Activated CD8-positive, alpha-beta memory T cell treated with anti-CD3 and anti-CD28 coated beads, Interleukin-2, amount 50 U/mL, for 4 hours (primary cell): ENCODE data around the gene THBS4.

Source experiments
- DNase-seq: peaks from one replicate; pipeline ENCODE4 v3.0.0-alpha.2; 2020

Gene THBS4

DNA sequence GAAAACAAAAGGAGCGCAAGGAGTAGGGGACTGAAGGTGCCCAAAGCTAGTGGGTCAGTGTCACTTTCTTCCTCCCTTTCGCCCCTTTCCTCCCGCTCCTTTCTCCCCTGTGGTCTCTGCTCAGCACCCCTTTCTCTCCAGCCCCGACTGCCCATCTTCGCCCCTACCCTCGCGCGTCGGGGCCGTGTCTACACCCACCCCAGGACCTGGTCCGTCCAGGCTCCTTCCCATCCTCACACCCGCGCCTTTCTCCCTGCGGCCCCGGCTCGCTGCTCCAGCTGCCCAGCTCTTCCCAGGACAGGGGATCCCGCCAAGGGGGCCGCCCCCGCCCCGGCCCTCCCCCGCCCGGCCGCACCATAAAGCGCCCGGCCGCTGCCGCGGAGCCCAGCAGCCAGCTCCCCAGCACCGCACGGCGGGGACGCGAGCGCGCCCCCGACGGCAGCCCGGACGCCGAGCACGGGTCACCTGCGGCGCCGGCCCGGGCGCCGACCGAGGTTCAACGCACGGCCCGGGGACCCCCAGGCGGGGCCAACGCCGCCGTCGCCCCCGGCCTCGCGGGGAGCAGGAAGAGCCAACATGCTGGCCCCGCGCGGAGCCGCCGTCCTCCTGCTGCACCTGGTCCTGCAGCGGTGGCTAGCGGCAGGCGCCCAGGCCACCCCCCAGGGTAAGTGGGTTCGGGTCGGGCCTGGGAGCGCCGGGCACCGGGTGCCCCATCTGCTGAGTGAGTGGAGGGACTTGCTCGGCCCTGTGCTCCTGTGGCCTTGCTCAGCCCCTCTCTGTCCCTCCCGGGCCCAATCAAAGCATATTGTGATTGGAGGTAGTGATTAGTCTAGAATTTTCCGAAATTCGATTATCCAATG is at the start of gene THBS4:
TSS of gene THBS4 (plus strand) at position 387 of the 860 bp plus-strand sequence. CDS start at position 577, 190 bp downstream.
- DNase-seq = no peak

DNA sequence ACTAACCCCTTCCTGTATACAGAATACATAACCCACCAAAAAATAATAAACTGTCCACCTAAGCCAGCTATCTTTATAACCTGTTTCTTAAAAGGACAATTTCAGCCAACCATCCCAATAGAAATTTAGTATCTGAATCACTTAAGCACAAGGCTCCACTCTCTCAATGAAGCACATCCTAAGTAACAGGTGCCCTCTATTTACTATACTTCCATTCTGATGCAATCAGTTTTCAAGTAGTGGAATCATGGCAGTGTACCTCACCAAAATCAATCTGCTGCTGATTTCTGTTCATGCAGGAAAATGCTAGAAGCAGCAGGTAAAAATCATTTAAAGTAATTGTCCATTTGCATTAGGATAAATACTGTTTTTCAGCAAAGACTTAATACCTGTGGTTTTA is 48.9 kb upstream of the THBS4 start:
- no peak for DNase-seq

DNA sequence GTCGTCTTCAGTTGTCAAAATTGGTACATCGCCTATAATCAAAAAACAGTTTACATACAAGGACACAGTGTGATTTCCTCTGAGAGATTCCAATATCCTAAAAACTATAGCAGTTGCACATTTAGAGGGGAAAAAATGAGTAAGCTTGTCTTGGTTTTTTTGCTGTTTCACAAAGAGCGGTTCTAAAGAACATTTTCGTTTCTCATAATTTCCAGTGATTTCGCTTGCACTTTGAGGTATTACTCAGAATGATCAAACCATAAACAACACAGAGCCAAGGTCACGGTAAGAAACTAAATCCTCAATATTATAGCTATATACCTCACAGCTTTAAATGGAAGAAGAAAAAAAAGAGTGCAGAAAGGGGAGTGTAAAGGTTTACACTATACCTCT is 44.9 kb upstream of the THBS4 start:
- DNase-seq = no peak

DNA sequence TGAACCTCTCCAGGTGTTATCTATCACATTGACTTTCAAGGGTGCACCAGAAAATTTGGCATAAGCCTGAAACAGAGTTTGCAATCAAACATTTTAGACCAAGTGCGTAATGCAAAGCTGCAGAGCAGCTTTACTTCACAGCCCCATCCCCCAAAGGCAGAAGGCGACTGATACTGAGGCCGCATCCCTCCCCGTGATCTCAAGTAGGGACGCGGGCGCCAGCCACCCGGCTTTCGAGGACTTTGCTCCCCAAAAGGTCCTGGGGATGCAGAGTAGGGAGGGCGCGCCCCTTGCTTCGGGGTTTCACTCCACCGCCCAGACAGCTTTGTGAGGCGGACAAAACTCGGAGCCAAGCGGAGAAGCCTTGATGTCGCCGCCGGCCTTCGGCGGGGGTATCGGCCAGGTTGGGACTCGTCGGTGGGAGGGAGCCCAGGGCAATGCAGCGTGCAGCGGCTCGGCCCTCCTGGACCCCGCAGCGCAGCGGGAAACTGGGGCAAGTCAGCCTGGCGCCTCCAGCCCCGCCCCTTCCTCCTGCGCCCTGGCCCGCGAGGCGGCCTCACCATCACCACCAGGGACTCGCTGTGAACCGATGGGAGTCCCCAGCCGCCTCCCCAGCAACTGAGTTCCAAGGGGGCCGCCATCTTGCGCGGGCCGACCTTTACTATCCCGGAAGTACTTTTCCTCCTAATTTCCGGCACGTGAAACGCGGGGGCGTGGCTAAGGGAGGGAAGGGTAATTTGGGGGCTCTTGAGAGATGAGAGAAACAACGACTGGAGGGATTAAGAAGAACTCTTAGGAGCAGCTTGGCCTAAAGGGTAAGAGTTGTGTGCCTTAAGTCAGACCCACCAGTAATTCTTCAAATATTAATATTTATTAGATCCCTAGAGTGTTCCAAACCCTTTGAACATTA is 44.3 kb upstream of the THBS4 start, which contains the start of gene MTX3:
TSS of gene MTX3 (minus strand) at position 665 of the 910 bp plus-strand sequence. CDS start at position 641, 24 bp downstream.
- DNase-seq = peak; percentile 89

- no peak for DNase-seq
Observed at GRCh38 chr5:79992891-79993657, 42.1 kb upstream of the THBS4 start.

DNA sequence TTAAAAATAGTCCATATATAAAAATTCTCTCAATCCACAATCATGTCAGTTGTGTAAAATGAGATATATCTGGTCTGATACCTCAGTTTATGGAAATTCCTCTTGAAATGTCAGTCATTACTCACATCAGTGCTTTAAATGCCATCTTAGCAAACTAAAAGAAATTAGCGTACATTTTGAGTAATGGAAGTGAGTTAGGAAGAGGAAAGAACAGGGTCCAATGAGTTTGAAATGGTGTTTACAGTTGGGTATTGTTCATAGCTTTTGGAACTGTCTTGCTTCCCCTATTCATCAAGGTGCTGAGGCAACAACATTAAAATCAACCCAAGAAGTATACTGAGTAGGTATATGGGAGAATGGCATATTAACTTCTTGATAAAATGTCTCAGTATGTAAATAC is 35.4 kb upstream of the THBS4 start:
- DNase-seq = no peak

DNA sequence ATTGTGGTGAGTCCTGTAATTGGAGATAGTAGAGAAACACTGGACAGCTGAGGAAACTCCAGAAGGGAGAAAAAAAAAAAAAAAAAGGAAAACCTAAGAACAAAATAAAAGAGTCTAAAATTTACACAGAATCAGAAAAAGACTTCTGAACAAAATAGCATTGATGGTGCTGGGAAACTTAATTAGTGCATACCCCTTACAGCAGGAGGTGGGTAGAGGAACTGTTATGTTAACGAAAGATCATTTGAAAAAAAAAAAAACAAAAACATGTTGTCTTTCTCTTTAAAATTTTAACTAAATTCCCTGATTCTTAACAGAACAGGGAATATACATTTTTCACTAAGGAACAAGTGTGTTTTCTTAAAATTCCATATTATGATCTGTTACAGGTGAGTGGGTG is 32.5 kb upstream of the THBS4 start:
- no peak for DNase-seq

GRCh38 chr5:80008995-80009765 is 26.0 kb upstream of the THBS4 start:
- no peak for DNase-seq

GRCh38 chr5:80010754-80011392 is 24.3 kb upstream of the THBS4 start:
- no peak for DNase-seq

DNA sequence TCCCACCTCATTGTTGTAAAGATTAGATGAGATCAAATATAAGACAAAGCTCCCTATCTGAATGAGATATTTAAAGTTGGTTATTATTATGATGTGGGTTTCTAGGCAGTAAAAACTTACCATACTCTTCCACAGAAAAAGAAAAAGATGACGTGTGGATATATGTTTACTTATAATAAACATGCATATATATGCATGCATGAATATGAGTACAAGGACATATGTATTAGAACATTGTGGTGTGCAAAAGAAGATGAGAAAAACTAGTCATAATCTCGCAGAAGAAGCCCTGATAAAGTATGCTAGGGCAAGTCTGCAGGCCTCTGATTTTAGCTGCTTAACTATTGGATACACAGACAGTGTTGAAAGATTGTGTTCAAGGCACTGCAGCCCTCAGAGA is 10.1 kb upstream of the THBS4 start:
- no peak for DNase-seq

- no peak for DNase-seq
Observed at GRCh38 chr5:80026841-80027240, 8.3 kb upstream of the THBS4 start.

DNA sequence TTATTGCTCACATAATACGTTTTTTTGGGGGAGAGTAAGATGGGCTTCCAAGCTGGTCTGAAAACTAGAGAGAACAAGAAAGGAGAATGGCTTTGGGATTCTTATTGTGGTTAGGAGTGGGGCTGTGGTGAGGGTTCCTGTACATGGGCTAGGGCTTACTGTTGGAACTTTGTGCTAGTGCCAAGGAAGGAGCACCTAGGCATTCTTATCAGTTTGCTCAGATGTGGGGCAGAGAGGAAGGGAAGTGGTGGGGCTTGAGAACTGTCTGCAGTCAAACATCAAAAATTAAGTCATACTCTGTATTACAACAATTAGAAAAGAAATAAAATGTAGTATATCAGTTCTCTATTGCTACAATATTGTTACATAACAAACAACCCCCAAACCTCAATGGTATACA is 4.0 kb upstream of the THBS4 start:
- DNase-seq = no peak

DNA sequence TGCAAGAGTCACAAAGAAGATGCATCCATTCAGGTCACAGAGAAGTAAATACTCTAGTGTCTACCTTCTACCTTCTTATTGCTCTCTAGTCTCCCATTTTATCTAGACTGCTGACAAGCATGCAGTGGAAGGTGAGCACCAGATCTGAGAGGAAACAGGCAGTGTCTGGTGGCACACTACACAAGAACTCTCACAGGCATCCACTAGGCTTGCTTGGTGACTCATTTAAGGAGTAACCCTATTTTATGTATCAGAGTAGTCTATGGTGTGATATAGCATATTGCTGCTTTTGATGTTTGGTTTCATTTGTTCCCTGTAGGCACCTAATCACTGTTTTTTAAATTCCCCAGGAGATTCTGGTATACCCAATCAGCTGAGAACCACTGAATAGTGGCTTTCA is 1.6 kb upstream of the THBS4 start:
- DNase-seq = no peak

DNA sequence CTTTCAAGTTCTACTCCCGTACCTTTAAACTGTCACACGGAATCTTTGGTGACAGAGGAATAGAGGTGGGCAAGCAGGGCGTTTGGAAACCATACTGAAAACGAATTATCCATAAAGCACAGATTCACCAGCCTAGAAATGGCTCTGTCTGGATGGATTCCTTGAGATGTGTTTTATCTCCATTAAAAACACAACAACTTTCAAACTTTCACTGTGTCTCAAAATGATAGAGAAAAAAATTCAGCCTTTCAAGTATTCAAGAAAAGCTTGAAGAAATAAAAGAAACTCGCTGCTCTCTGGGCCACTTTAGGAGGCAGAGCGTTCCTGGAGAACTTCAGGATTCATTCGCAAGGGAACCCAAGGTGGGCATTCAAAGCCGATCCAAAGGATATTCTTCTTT is 589 bp upstream of the THBS4 start:
- DNase-seq = no peak

- no peak for DNase-seq
Observed at GRCh38 chr5:80035839-80036238, 691 bp downstream of the THBS4 start.

GRCh38 chr5:80036615-80037014 is 1.5 kb downstream of the THBS4 start:
- DNase-seq = no peak

DNA sequence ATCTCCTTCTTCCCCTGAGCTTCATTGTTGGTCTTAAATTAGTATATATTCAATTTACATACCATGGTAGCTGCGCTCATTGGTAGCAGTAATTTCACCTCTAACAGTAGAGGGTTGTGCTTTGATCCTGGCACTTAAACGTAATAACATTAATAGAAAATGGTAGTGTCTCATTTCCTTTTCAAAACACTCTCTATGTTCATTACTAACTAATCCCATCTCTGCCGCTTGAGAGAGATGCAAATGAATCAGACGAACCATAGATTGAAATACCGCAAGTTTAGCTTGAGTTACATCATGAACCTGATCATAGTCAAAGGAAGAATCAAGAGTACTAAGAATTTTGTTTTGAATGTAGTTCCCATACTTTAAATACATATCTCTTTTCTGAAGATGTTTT is 2.2 kb downstream of the THBS4 start:
- DNase-seq = no peak

DNA sequence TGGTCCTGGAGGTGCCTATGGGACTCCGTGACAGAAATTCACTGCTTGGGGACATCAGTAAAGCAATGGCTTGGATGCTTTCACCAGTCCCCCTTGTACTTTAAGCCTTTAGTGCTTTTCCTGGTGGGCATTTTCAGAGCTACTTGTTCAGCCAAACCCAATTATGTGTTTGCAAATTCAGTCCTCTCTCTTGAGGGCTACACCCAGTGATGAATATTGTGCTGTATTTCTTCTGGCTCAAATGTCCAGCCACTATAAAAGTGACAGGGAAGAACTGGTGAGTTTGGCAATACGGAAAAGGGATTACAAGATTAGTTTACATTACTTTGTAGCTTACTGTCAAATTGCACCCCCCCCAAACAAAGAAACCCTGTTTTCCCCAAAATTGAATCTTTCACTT is 4.5 kb downstream of the THBS4 start:
- DNase-seq = no peak

DNA sequence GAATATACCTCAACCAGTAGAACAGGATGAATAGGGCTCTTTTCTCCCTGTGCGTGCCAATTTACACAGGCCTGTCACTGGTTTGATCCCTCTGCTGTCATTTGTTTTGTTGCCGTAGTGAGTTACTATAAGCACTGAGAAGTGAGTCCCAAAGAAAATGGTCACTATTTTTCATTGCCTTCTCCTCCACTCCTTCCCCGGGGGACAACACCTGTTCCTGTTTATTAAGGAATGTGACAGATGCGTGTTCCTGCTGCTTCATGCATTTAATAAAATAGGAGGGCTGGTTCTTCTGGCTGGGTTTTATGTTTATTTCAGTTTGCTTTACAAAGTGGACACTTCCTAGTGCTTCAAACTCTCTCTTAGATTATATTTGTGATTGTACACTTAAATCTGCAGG is 6.4 kb downstream of the THBS4 start:
- DNase-seq = no peak

GRCh38 chr5:80042330-80042729 is 7.2 kb downstream of the THBS4 start:
- DNase-seq = no peak

DNA sequence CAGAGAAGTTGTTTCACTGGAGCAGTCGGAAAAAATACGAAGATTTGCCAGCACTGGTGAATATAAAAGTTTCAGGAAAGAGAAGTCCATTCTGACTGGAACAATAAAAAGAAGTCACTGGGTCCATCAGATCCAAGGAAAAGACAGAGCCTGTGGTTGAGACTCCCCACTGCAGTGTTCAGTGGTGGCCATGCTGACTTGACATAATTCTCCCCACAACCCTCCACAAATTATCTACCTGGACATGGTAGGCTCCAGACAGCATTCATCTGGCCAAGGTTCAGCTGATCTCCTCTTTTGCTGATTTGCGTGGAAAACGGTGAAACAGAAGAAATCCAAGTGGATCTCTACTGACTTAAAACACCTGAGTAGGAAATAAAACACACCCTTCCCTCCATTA is 8.0 kb downstream of the THBS4 start:
- no peak for DNase-seq
